Measurements from ENCODE around the gene SLC22A4. TPM values are rescaled to one million over a fixed set of nuclear protein-coding genes. Genes with fewer than 3 reads are reported as not detected.

Gene SLC22A4
- total and polyA plus RNA-seq, 3 experiments from 2014 or later = 0.15 to 2.9 (median 2.6) TPM

- CTCF ChIA-PET = no interaction called here
- H3K4me3 ChIP-seq (ENCODE audit: low read length) = no peak overlapping the region
- Mint-ChIP-seq H3K4me1 (peaks cover 0 to 10% (median 2%) of the 10 kb centered on the region in 3 donors), H3K27ac (no peak overlapping the region), H3K36me3 (peaks cover 0 to 2% (median 0%) of the 10 kb centered on the region in 3 donors), H3K9me3 (no peaks in the 10 kb centered on the region), H3K27me3 (peaks cover 10 to 15% of the 10 kb centered on the region in 2 donors), H3K4me3 (no peak overlapping the region)
- no peak overlapping the region for H3K27ac ChIP-seq (ENCODE audit: low read depth, low read length)
- DNase-seq = no peak
- H3K36me3 ChIP-seq (ENCODE audit: insufficient read depth, low read length) = no peaks in the 10 kb centered on the region
- H3K9me3 ChIP-seq (ENCODE audit: low read length) = no peaks in the 10 kb centered on the region
- H3K4me1 ChIP-seq (ENCODE audit: insufficient read depth, low read length) = peaks cover 7% of the 10 kb centered on the region
- no peaks in the 10 kb centered on the region for H3K27me3 ChIP-seq (ENCODE audit: insufficient read depth, low read length, poor library complexity, severe bottlenecking)
- POLR2A ChIA-PET = no interaction called here
Measured at GRCh38 chr5:132289097-132289496, 5.1 kb upstream of the SLC22A4 start.

GRCh38 chr5:132291026-132291425, 3.2 kb upstream of the SLC22A4 start:
- no peaks in the 10 kb centered on the region for H3K9me3 Mint-ChIP-seq
- DNase-seq = no peak
- H3K36me3 Mint-ChIP-seq = peaks cover 0 to 5% (median 0%) of the 10 kb centered on the region in 3 donors
- peaks cover 10% of the 10 kb centered on the region for H3K27me3 ChIP-seq (ENCODE audit: insufficient read depth, low read length, poor library complexity, severe bottlenecking)
- H3K4me3 Mint-ChIP-seq = peak overlapping the region in 2 of 7 donors; percentile 23 to 68
- H3K36me3 ChIP-seq (ENCODE audit: insufficient read depth, low read length) = no peaks in the 10 kb centered on the region
- H3K27ac ChIP-seq (ENCODE audit: low read depth, low read length) = no peak overlapping the region
- peaks cover 16% of the 10 kb centered on the region for H3K4me1 ChIP-seq (ENCODE audit: insufficient read depth, low read length)
- H3K4me1 Mint-ChIP-seq = peaks cover 10 to 26% (median 11%) of the 10 kb centered on the region in 3 donors
- H3K27ac Mint-ChIP-seq = no peak overlapping the region
- H3K9me3 ChIP-seq (ENCODE audit: low read length) = no peaks in the 10 kb centered on the region
- POLR2A ChIA-PET = no interaction called here
- peaks cover 15 to 30% of the 10 kb centered on the region in 2 donors for H3K27me3 Mint-ChIP-seq
- CTCF ChIA-PET = interaction anchor here (1.2 to 2.0 kb wide), 2 partner anchors 10 to 18 kb away, joined by 4 to 6 read pairs; no protein-coding TSS in a partner anchor
- H3K4me3 ChIP-seq (ENCODE audit: low read length) = no peak overlapping the region

- peaks cover 16% of the 10 kb centered on the region for H3K4me1 ChIP-seq (ENCODE audit: insufficient read depth, low read length)
- ChIA-PET POLR2A (interaction anchor here (1.1 to 1.2 kb wide), 2 partner anchors 76 to 117 kb away, joined by 3 to 4 read pairs; partner anchors contain the start of gene SLC22A5), CTCF (interaction anchor here (0.9 to 1.6 kb wide), 6 partner anchors 17 to 230 kb away, joined by 3 to 5 read pairs (median 4); no protein-coding TSS in a partner anchor)
- peaks cover 10 to 26% (median 11%) of the 10 kb centered on the region in 3 donors for H3K4me1 Mint-ChIP-seq
- H3K36me3 Mint-ChIP-seq = peaks cover 0 to 5% (median 0%) of the 10 kb centered on the region in 3 donors
- peak overlapping the region; percentile 42 for H3K4me3 ChIP-seq (ENCODE audit: low read length)
- peak; percentile 42 to 74 (median 58) for DNase-seq
- peaks cover 10% of the 10 kb centered on the region for H3K27me3 ChIP-seq (ENCODE audit: insufficient read depth, low read length, poor library complexity, severe bottlenecking)
- peak overlapping the region; percentile 67 for H3K27ac ChIP-seq (ENCODE audit: low read depth, low read length)
- H3K36me3 ChIP-seq (ENCODE audit: insufficient read depth, low read length) = no peaks in the 10 kb centered on the region
- no peaks in the 10 kb centered on the region for H3K9me3 ChIP-seq (ENCODE audit: low read length)
- H3K9me3 Mint-ChIP-seq = no peaks in the 10 kb centered on the region
- peaks cover 14 to 34% of the 10 kb centered on the region in 2 donors for H3K27me3 Mint-ChIP-seq
- peak overlapping the region; percentile 89 to 95 (median 91) for H3K4me3 Mint-ChIP-seq
- peak overlapping the region in 7 of 8 donors; percentile 34 to 86 (median 57) for H3K27ac Mint-ChIP-seq
Measured at GRCh38 chr5:132293066-132293991, 865 bp upstream of the SLC22A4 start.

GRCh38 chr5:132294728-132295504, 722 bp downstream of the SLC22A4 start:
- POLR2A ChIA-PET = interaction anchor here (1.2 kb wide), 1 partner anchor 116 kb away, joined by 3 read pairs; no protein-coding TSS in a partner anchor
- peaks cover 12 to 22% of the 10 kb centered on the region in 2 donors for H3K27me3 Mint-ChIP-seq
- peak overlapping the region; percentile 42 for H3K4me3 ChIP-seq (ENCODE audit: low read length)
- peaks cover 10% of the 10 kb centered on the region for H3K27me3 ChIP-seq (ENCODE audit: insufficient read depth, low read length, poor library complexity, severe bottlenecking)
- no peak overlapping the region for H3K27ac ChIP-seq (ENCODE audit: low read depth, low read length)
- no peaks in the 10 kb centered on the region for H3K9me3 Mint-ChIP-seq
- no peaks in the 10 kb centered on the region for H3K36me3 ChIP-seq (ENCODE audit: insufficient read depth, low read length)
- CTCF ChIA-PET = interaction anchor here (1.1 to 1.6 kb wide), 3 partner anchors 20 to 232 kb away, joined by 3 to 5 read pairs (median 3); no protein-coding TSS in a partner anchor
- peak in 4 of 5 donors; percentile 28 to 72 (median 49) for DNase-seq
- H3K4me1 ChIP-seq (ENCODE audit: insufficient read depth, low read length) = peaks cover 16% of the 10 kb centered on the region
- peaks cover 0 to 5% (median 0%) of the 10 kb centered on the region in 3 donors for H3K36me3 Mint-ChIP-seq
- H3K9me3 ChIP-seq (ENCODE audit: low read length) = no peaks in the 10 kb centered on the region
- H3K27ac Mint-ChIP-seq = peak overlapping the region in 6 of 8 donors; percentile 51 to 85 (median 66)
- peaks cover 10 to 26% (median 11%) of the 10 kb centered on the region in 3 donors for H3K4me1 Mint-ChIP-seq
- H3K4me3 Mint-ChIP-seq = peak overlapping the region; percentile 89 to 95 (median 91)

- Mint-ChIP-seq H3K4me3 (peak overlapping the region; percentile 84 to 95 (median 91)), H3K4me1 (peaks cover 10 to 26% (median 11%) of the 10 kb centered on the region in 3 donors), H3K36me3 (peaks cover 0 to 5% (median 0%) of the 10 kb centered on the region in 3 donors), H3K27me3 (peaks cover 12 to 20% of the 10 kb centered on the region in 2 donors), H3K9me3 (no peaks in the 10 kb centered on the region), H3K27ac (peak overlapping the region in 4 of 8 donors; percentile 15 to 84 (median 68))
- Histone ChIP-seq H3K4me3 (ENCODE audit: low read length) (peak overlapping the region; percentile 42), H3K27me3 (ENCODE audit: insufficient read depth, low read length, poor library complexity, severe bottlenecking) (peaks cover 10% of the 10 kb centered on the region), H3K9me3 (ENCODE audit: low read length) (no peaks in the 10 kb centered on the region), H3K36me3 (ENCODE audit: insufficient read depth, low read length) (no peaks in the 10 kb centered on the region), H3K4me1 (ENCODE audit: insufficient read depth, low read length) (peaks cover 16% of the 10 kb centered on the region), H3K27ac (ENCODE audit: low read depth, low read length) (peak overlapping the region; percentile 41)
- CTCF ChIA-PET = no interaction called here
- DNase-seq = no peak
- POLR2A ChIA-PET = no interaction called here
Measured at GRCh38 chr5:132295505-132296411, 1.6 kb downstream of the SLC22A4 start.

GRCh38 chr5:132296412-132297016, 2.3 kb downstream of the SLC22A4 start:
- Mint-ChIP-seq H3K4me3 (peak overlapping the region in 1 of 7 donors; percentile 72), H3K36me3 (peaks cover 0 to 5% (median 0%) of the 10 kb centered on the region in 3 donors), H3K27ac (peak overlapping the region in 1 of 8 donors; percentile 25), H3K9me3 (no peaks in the 10 kb centered on the region), H3K4me1 (peaks cover 10 to 26% (median 11%) of the 10 kb centered on the region in 3 donors), H3K27me3 (peaks cover 12 to 20% of the 10 kb centered on the region in 2 donors)
- H3K4me3 ChIP-seq (ENCODE audit: low read length) = no peak overlapping the region
- H3K27ac ChIP-seq (ENCODE audit: low read depth, low read length) = peak overlapping the region; percentile 41
- H3K4me1 ChIP-seq (ENCODE audit: insufficient read depth, low read length) = peaks cover 16% of the 10 kb centered on the region
- ChIA-PET POLR2A (no interaction called here), CTCF (no interaction called here)
- no peaks in the 10 kb centered on the region for H3K9me3 ChIP-seq (ENCODE audit: low read length)
- peaks cover 10% of the 10 kb centered on the region for H3K27me3 ChIP-seq (ENCODE audit: insufficient read depth, low read length, poor library complexity, severe bottlenecking)
- H3K36me3 ChIP-seq (ENCODE audit: insufficient read depth, low read length) = no peaks in the 10 kb centered on the region
- no peak for DNase-seq

Data from CD8-positive, alpha-beta memory T cell (primary cell).